ENCODE results near the gene POU3F2. TPM values are rescaled to one million over a fixed set of nuclear protein-coding genes. Genes with fewer than 3 reads are reported as not detected.
A peak's percentile ranks its signal among the peaks of the same experiment; 100 is the strongest.

The POU3F2 gene
- total and polyA plus RNA-seq, 7 donors: not detected

DNA sequence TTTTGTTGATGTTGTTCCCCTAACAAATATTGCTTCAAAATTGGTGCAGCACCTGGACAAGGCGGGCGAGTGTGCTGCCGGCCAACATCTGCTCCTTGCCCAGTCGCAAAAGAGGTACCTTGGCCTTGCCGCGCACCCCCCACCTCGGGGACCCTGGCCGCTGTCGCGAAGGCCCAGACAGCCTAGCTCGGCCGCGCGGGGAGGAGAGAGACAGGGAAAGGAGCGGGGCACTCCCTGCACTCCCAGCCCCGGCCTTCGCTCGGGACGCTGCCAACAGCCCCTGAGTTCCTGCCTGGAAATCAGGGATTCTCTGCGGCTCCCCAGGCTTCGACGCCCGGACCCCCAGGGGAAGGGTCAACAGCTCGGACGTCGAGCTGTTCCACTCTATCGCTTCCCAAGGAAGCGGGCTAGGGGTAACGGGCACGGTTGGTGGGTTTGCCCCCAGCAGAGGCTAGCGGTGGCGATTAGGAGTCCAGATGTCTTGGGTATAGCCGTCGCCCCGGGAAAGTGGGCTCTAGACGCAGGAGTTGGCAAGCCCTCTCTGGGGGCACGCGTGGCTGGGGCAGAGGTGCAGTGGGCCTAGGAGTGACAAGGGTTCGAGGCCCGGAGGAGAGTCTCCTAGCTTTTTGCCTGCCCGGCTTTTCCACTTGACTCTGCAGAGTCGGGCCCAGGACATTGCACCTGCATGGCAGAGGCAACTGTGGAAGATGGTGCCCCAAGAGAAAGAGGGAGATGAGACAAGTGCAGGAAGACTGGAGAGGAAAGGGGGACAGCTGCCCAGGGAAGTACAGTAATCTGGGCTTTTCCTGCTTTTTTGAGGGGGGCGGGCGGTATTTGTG is 8.2 kb downstream of the POU3F2 start:
- Histone ChIP-seq H3K36me3 (no peaks in the 10 kb centered on the region), H3K27ac (no peak overlapping the region), H3K4me3 (no peak overlapping the region), H3K9me3 (no peaks in the 10 kb centered on the region), H3K27me3 (peaks cover 69 to 100% (median 99%) of the 10 kb centered on the region in 3 donors), H3K4me1 (peaks cover 0 to 37% (median 31%) of the 10 kb centered on the region in 4 donors)
- WGBS, 2 donors: 7 to 17% methylated on average over 44 of the region's 44 CpGs
- TF ChIP-seq POLR2A (IDR thresholded peaks at IDR 0.05) (no peak), CTCF (IDR thresholded peaks at IDR 0.05) (no peak), POLR2AphosphoS5 (IDR thresholded peaks at IDR 0.05) (no peak), EP300 (IDR thresholded peaks at IDR 0.05) (no peak)
- intact Hi-C loops (cut with DNase I): no loop called here
- peak; percentile 60 for DNase-seq

- 6 to 7% methylated on average over 53 of the region's 53 CpGs for WGBS, 2 donors
- Histone ChIP-seq H3K9me3 (no peaks in the 10 kb centered on the region), H3K27me3 (peaks cover 72 to 100% (median 99%) of the 10 kb centered on the region in 3 donors), H3K36me3 (no peaks in the 10 kb centered on the region), H3K27ac (no peak overlapping the region), H3K4me1 (peaks cover 0 to 47% (median 41%) of the 10 kb centered on the region in 4 donors), H3K4me3 (no peak overlapping the region)
- intact Hi-C loops (cut with DNase I): no loop called here
- TF ChIP-seq POLR2A (IDR thresholded peaks at IDR 0.05) (no peak), POLR2AphosphoS5 (IDR thresholded peaks at IDR 0.05) (no peak), CTCF (IDR thresholded peaks at IDR 0.05) (no peak)
- DNase-seq: no peak
Observed at GRCh38 chr6:98843271-98844243, 9.2 kb downstream of the POU3F2 start.

- Histone ChIP-seq H3K4me3 (peak overlapping the region in 3 of 4 donors; percentile 2 to 37 (median 31)), H3K27ac (no peak overlapping the region), H3K4me1 (peaks cover 0 to 47% (median 42%) of the 10 kb centered on the region in 4 donors), H3K36me3 (no peaks in the 10 kb centered on the region), H3K27me3 (peaks cover 63 to 97% (median 93%) of the 10 kb centered on the region in 3 donors), H3K9me3 (no peaks in the 10 kb centered on the region)
- TF ChIP-seq POLR2AphosphoS5 (IDR thresholded peaks at IDR 0.05) (peak in 2 of 4 donors; percentile 30 to 48), EP300 (IDR thresholded peaks at IDR 0.05) (no peak), POLR2A (IDR thresholded peaks at IDR 0.05) (no peak), CTCF (IDR thresholded peaks at IDR 0.05) (no peak)
- 7 to 10% methylated on average over 51 of the region's 51 CpGs for WGBS, 2 donors
- DNase-seq: no peak
- intact Hi-C loops (cut with DNase I): loop anchor here (5.0 kb wide), 1 partner anchor 1347 kb away; no protein-coding TSS in a partner anchor
Observed at GRCh38 chr6:98844244-98845210, 10.2 kb downstream of the POU3F2 start.
